Large intestine (tissue), 3 donors: ENCODE measurements around the gene ISCU. TPM values are rescaled to one million over a fixed set of nuclear protein-coding genes. Genes with fewer than 3 reads are reported as not detected.

Source experiments
- DNase-seq, 2 donors: peaks; one replicate each; pipeline versions ENCODE4 v3.0.0 to v3.0.0-alpha.2; 2013
- H3K27ac ChIP-seq: one replicate; pipeline ENCODE4 v1.5.1; 2013; ENCODE audit warnings: low read length
- H3K27me3 ChIP-seq: 2 replicates; pipeline ENCODE4 v1.6.1; 2013; ENCODE audit warnings: low read length; ENCODE audit not compliant: control insufficient read depth, insufficient read depth
- H3K36me3 ChIP-seq: 2 replicates; pipeline ENCODE4 v1.6.1; 2013; ENCODE audit warnings: low read length; ENCODE audit not compliant: control insufficient read depth, insufficient read depth
- H3K4me1 ChIP-seq: one replicate; pipeline ENCODE4 v1.6.1; 2013; ENCODE audit warnings: low read length; ENCODE audit not compliant: control insufficient read depth, insufficient read depth
- H3K4me3 ChIP-seq: one replicate; pipeline ENCODE4 v1.5.1; 2013; ENCODE audit warnings: low read length
- H3K9me3 ChIP-seq: one replicate; pipeline ENCODE4 v1.6.1; 2013; ENCODE audit warnings: mild to moderate bottlenecking, low read depth, low read length, moderate library complexity; ENCODE audit not compliant: control insufficient read depth
- WGBS: methylation state at CpG from one replicate; pipeline ENCODE4 v1.1.5; 2013; ENCODE audit warnings: low lambda C conversion rate; ENCODE audit not compliant: insufficient coverage; 5-methylcytosine and 5-hydroxymethylcytosine counted together
- polyA plus RNA-seq: library from polyadenylated mRNA; unstranded; fragments of 120-200 nt; gene quantifications from one replicate; pipeline ENCODE4 v1.2.1, GENCODE V29; 2013

The ISCU gene
- polyA plus RNA-seq, 1 donor: 103 TPM

DNA sequence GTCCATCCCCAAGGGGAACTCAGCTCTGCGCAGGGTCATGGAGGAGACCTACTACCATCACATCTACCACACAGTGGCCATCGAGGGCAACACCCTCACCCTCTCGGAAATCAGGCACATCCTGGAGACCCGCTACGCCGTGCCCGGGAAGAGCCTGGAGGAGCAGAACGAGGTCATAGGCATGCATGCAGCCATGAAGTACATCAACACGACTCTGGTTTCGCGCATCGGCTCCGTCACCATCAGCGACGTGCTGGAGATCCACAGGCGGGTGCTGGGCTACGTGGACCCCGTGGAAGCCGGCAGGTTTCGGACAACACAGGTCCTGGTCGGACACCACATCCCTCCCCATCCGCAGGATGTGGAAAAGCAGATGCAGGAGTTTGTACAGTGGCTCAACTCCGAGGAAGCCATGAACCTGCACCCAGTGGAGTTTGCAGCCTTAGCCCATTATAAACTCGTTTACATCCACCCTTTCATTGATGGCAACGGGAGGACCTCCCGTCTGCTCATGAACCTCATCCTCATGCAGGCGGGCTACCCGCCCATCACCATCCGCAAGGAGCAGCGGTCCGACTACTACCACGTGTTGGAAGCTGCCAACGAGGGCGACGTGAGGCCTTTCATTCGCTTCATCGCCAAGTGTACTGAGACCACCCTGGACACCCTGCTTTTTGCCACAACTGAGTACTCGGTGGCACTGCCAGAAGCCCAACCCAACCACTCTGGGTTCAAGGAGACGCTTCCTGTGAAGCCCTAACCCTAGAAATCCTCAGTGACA is 43.5 kb upstream of the ISCU start:
- Histone ChIP-seq H3K27ac (no peak overlapping the region), H3K9me3 (no peaks in the 10 kb centered on the region), H3K36me3 (peaks cover 57% of the 10 kb centered on the region), H3K4me1 (peaks cover 8% of the 10 kb centered on the region), H3K4me3 (no peak overlapping the region), H3K27me3 (no peaks in the 10 kb centered on the region)
- DNase-seq: no peak
- WGBS: no CpG with 5 or more reads among the region's 39 CpGs

- H3K27ac ChIP-seq: no peak overlapping the region
- peaks cover 63% of the 10 kb centered on the region for H3K36me3 ChIP-seq
- H3K9me3 ChIP-seq: no peaks in the 10 kb centered on the region
- DNase-seq: no peak
- no peaks in the 10 kb centered on the region for H3K27me3 ChIP-seq
- WGBS: no CpG with 5 or more reads among the region's 4 CpGs
- H3K4me1 ChIP-seq: peaks cover 8% of the 10 kb centered on the region
- no peak overlapping the region for H3K4me3 ChIP-seq
Measured at GRCh38 chr12:108519558-108519957, 42.8 kb upstream of the ISCU start.

GRCh38 chr12:108523365-108523764 is 39.0 kb upstream of the ISCU start:
- no peaks in the 10 kb centered on the region for H3K4me1 ChIP-seq
- no peaks in the 10 kb centered on the region for H3K9me3 ChIP-seq
- H3K36me3 ChIP-seq: peaks cover 92% of the 10 kb centered on the region
- no peak overlapping the region for H3K27ac ChIP-seq
- no peak overlapping the region for H3K4me3 ChIP-seq
- DNase-seq: no peak
- H3K27me3 ChIP-seq: no peaks in the 10 kb centered on the region
- WGBS: 100% methylated on average over 1 of the region's 14 CpGs

DNA sequence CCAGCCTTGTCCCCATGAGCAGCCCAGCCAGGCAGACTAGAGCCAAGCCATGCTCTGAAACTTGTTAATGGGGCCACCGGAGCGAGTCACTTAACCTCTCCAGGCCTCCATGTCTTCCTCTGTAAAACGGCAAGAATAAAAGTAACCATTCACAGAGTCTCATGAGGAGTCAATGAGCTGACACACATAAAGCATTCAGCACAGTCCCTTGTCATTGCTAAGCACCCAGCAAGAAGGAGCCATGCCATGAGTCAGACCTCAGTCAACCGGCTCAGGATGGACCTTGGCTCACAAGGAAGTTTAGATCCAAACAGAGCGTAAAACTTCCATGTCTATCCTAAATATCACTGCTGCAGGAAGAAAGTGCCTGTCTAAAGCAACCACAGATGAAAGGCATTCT is 36.7 kb upstream of the ISCU start:
- Histone ChIP-seq H3K27ac (no peak overlapping the region), H3K4me1 (no peaks in the 10 kb centered on the region), H3K36me3 (peaks cover 90% of the 10 kb centered on the region), H3K4me3 (no peak overlapping the region), H3K9me3 (no peaks in the 10 kb centered on the region), H3K27me3 (no peaks in the 10 kb centered on the region)
- WGBS: no CpG with 5 or more reads among the region's 5 CpGs
- no peak for DNase-seq

- H3K27ac ChIP-seq: no peak overlapping the region
- H3K4me3 ChIP-seq: no peak overlapping the region
- no peaks in the 10 kb centered on the region for H3K27me3 ChIP-seq
- H3K36me3 ChIP-seq: peaks cover 86% of the 10 kb centered on the region
- no peaks in the 10 kb centered on the region for H3K4me1 ChIP-seq
- no peak for DNase-seq
- H3K9me3 ChIP-seq: no peaks in the 10 kb centered on the region
- no CpG with 5 or more reads among the region's 10 CpGs for WGBS
Measured at GRCh38 chr12:108526482-108527165, 35.8 kb upstream of the ISCU start.

DNA sequence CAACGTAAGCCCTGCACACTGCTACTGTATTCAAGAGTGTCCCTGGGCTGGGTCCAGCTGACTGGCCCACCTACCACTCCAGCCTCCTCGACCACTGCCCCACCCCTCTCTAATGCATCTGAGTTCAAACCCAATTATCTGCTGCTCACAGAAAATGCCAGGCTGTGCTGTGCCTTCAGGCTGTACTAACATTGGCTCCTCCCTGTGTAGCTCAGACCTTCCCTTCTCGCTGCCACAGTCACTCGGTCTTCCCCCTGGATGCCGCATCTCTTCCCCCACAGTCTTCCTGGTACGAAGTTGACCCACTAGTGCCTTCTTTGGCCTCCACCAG is 35.3 kb upstream of the ISCU start:
- Histone ChIP-seq H3K36me3 (peaks cover 86% of the 10 kb centered on the region), H3K4me3 (no peak overlapping the region)
- no peak for DNase-seq

GRCh38 chr12:108530161-108530560 is 32.2 kb upstream of the ISCU start:
- no peaks in the 10 kb centered on the region for H3K4me1 ChIP-seq
- no peak overlapping the region for H3K27ac ChIP-seq
- no peak for DNase-seq
- no peaks in the 10 kb centered on the region for H3K27me3 ChIP-seq
- 93% methylated on average over 2 of the region's 9 CpGs for WGBS
- no peak overlapping the region for H3K4me3 ChIP-seq
- H3K36me3 ChIP-seq: peaks cover 82% of the 10 kb centered on the region
- H3K9me3 ChIP-seq: no peaks in the 10 kb centered on the region

More for the DNA sequence above, 35.3 kb upstream of the ISCU start:
- Histone ChIP-seq H3K27me3 (no peaks in the 10 kb centered on the region), H3K27ac (no peak overlapping the region), H3K9me3 (no peaks in the 10 kb centered on the region), H3K4me1 (no peaks in the 10 kb centered on the region)
- WGBS: 97% methylated on average over 4 of the region's 6 CpGs

DNA sequence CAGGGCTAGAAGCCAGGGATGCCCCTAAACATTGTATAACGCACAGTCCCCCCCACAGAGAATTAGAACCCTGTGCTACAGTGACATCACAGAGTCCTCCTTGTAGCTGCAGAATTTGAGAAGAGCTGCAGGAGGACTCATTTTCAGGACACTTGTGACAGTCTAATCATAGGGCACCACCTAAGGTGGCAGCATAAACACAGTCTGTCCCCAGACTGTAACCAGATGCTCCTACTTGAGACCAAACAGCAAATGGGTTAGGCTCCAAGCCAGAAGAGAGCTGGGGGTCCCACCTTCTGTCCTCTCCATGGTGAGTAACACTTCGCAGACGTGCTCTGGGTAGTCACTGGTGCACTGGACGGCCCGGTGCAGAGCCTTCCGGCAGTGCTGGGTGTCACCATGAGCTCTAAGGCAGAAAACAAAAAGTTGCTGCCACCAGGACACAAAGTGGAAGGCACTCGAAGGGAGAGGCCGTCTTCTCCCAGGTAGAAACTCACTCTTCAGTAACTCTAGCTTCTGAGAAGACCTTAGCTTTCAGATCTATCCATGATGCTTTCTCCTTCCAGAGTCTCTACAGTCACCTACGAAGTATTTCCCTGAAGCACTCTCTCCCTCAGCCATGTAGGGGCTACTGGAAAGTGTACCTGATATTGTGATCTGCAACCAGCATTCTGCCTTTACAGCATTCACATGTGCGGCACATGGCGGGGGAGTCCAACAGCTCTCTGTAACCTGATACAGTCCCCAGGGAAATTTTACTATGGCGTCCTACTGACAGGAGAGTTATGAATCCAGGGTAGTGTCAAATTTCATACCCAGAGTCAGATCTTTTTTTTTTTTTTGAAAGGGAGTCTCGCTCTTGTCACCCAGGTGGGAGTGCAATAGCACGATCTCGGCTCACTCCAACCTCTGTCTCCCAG is 30.2 kb upstream of the ISCU start:
- no peak overlapping the region for H3K4me3 ChIP-seq
- H3K27me3 ChIP-seq: no peaks in the 10 kb centered on the region
- H3K27ac ChIP-seq: no peak overlapping the region
- no peaks in the 10 kb centered on the region for H3K4me1 ChIP-seq
- no peaks in the 10 kb centered on the region for H3K9me3 ChIP-seq
- no CpG with 5 or more reads among the region's 15 CpGs for WGBS
- DNase-seq: no peak
- H3K36me3 ChIP-seq: peaks cover 84% of the 10 kb centered on the region

DNA sequence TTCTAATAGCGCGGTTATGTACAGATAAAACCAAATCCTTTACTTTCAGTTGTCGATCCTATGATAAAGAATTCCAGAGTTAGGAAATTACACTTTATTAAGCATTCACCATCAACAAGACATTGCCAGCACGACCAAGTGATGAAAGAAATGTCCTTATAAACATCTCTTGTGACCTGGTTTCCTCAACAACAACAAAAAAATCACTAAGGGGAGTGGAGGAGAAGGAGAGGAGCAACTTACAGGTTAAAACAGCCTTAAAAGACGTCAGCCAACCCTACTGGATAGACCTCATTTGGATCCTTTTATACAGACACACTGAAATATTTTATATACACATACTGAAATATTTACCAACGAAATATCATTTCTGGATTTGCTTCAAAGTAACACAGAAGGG is 24.2 kb upstream of the ISCU start:
- H3K9me3 ChIP-seq: no peaks in the 10 kb centered on the region
- no peak for DNase-seq
- WGBS: 80% methylated on average over 3 of the region's 6 CpGs
- no peak overlapping the region for H3K27ac ChIP-seq
- no peaks in the 10 kb centered on the region for H3K4me1 ChIP-seq
- H3K4me3 ChIP-seq: no peak overlapping the region
- H3K36me3 ChIP-seq: peaks cover 67% of the 10 kb centered on the region
- no peaks in the 10 kb centered on the region for H3K27me3 ChIP-seq

DNA sequence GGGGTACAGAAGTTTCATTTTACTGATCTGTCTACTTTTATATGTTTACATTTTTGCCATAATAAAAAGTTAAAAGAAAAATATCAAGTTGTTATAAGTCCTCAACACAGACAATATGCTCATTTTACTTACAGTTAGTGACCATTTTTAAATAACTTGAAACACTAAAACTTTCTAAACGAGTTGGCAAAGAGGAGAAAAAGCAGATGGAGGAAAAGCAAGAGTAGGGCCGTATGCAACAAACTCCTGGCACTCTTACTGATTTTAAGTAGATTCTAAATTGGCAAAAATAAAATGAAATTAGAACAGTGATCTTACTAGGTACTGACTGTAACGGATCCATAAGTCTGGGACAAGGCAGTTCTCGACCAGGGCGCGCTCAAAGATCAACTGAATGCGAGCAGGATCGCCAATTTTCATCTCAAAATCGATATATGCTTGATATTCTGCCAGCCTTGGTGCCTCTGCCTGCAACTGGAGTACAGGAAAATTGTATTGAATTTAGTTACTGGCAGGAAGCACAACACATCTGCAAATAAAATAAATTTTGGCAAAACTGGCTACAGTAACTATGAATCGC is 23.7 kb upstream of the ISCU start:
- DNase-seq: no peak
- no peaks in the 10 kb centered on the region for H3K27me3 ChIP-seq
- H3K9me3 ChIP-seq: no peaks in the 10 kb centered on the region
- 93% methylated on average over 2 of the region's 10 CpGs for WGBS
- no peak overlapping the region for H3K4me3 ChIP-seq
- no peak overlapping the region for H3K27ac ChIP-seq
- H3K36me3 ChIP-seq: peaks cover 68% of the 10 kb centered on the region
- no peaks in the 10 kb centered on the region for H3K4me1 ChIP-seq
